Neural cell (in vitro differentiated cells): ENCODE results near the gene PTPDC1.

ENCODE experiments used
- CTCF ChIP-seq: fragments of 450-650 bp; IDR thresholded peaks from 2 replicates; pipeline ENCODE4 v1.5.1; 2014; ENCODE audit warnings: antibody characterized with exemption, mild to moderate bottlenecking, moderate library complexity; ENCODE audit not compliant: poor library complexity, severe bottlenecking
- EP300 ChIP-seq: fragments of 450-650 bp; conservative IDR thresholded peaks from 2 replicates; pipeline ENCODE4 v1.6.1; 2014; ENCODE audit warnings: antibody characterized with exemption, mild to moderate bottlenecking, moderate library complexity; ENCODE audit not compliant: poor library complexity, severe bottlenecking
- EZH2 ChIP-seq: fragments of 200-600, 300-800 bp; shearing (Covaris generic), sonication (generic); IDR thresholded peaks from 2 replicates; pipeline ENCODE4 v1.6.1; 2014; ENCODE audit warnings: antibody characterized with exemption, low read length, borderline replicate concordance, mild to moderate bottlenecking; ENCODE audit not compliant: insufficient read depth, poor library complexity, severe bottlenecking
- POLR2AphosphoS5 ChIP-seq: IDR thresholded peaks from 2 replicates; pipeline ENCODE4 v1.6.1; 2012
- SMC3 ChIP-seq: fragments of 450-650 bp; conservative IDR thresholded peaks from 2 replicates; pipeline ENCODE4 v1.6.1; 2014; ENCODE audit warnings: antibody characterized with exemption, mild to moderate bottlenecking, moderate library complexity; ENCODE audit not compliant: poor library complexity
- TAF1 ChIP-seq: IDR thresholded peaks from 2 replicates; pipeline ENCODE4 v1.6.1; 2012; ENCODE audit warnings: low read depth

- TF ChIP-seq TAF1 = no peak
- no peak for TF ChIP-seq CTCF
- TF ChIP-seq EP300 = no peak
- no peak for TF ChIP-seq POLR2AphosphoS5
- TF ChIP-seq EZH2 = no peak
- no peak for TF ChIP-seq SMC3
Observed at GRCh38 chr9:94080249-94080648, 4.0 kb upstream of the PTPDC1 start.
